ENCODE measurements around the gene USP44. TPM values are rescaled to one million over a fixed set of nuclear protein-coding genes. Genes with fewer than 3 reads are reported as not detected.
"Not testable (repeated sequence)": the region's sequence is repeated elsewhere in the genome, so short reads cannot be mapped to it uniquely, and the experiment has no call there.

The USP44 gene
- polyA plus RNA-seq, 1 donor from 2014 or later, result 3.7 TPM

DNA sequence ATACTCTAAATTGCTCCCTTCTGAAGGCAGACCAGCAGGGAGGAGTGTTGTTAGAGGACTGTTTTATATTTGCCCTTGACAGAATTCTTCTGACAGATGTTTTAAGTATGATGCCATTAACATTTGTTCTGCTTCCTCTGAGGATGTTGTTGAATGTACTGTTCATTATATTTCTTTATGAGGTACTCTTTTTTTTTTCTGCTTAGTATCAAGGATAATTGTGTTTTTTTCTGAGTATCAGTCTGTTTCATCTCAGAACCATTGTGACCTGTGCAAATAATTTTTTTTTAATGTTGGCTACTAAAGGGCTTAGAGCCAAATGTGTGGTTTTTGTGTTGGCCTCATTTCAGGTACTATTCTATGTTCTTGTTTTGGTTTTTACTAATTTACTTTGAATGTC lies 66.8 kb downstream of the USP44 start:
- H3K79me2 ChIP-seq (replicated peaks; ENCODE audit: insufficient read depth, low read length), result peaks cover 18% of the 10 kb centered on the region
- no peak overlapping the region for H3K4me2 ChIP-seq (ENCODE audit: low read length)
- H3K9me2 ChIP-seq (ENCODE audit: insufficient read depth, low read length), result no peaks in the 10 kb centered on the region
- H3K36me3 ChIP-seq (ENCODE audit: insufficient read depth, low read length), result peaks cover 5% of the 10 kb centered on the region
- TF ChIP-seq, protein P1, sequence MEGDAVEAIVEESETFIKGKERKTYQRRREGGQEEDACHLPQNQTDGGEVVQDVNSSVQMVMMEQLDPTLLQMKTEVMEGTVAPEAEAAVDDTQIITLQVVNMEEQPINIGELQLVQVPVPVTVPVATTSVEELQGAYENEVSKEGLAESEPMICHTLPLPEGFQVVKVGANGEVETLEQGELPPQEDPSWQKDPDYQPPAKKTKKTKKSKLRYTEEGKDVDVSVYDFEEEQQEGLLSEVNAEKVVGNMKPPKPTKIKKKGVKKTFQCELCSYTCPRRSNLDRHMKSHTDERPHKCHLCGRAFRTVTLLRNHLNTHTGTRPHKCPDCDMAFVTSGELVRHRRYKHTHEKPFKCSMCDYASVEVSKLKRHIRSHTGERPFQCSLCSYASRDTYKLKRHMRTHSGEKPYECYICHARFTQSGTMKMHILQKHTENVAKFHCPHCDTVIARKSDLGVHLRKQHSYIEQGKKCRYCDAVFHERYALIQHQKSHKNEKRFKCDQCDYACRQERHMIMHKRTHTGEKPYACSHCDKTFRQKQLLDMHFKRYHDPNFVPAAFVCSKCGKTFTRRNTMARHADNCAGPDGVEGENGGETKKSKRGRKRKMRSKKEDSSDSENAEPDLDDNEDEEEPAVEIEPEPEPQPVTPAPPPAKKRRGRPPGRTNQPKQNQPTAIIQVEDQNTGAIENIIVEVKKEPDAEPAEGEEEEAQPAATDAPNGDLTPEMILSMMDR (IDR thresholded peaks at IDR 0.05; ENCODE audit: poor library complexity, severe bottlenecking), result no peak
- no peak for TF ChIP-seq POLR2AphosphoS5 (IDR thresholded peaks at IDR 0.05)
- no peak for TF ChIP-seq EP300 (conservative IDR thresholded peaks at IDR 0.05; ENCODE audit: poor library complexity, severe bottlenecking)
- TF ChIP-seq RAD21 (conservative IDR thresholded peaks at IDR 0.05), result no peak
- no peak for TF ChIP-seq EZH2 (IDR thresholded peaks at IDR 0.05; ENCODE audit: borderline replicate concordance, insufficient read depth, low read length, poor library complexity, severe bottlenecking)
- no peak for TF ChIP-seq MXI1 (conservative IDR thresholded peaks at IDR 0.05; ENCODE audit: poor library complexity, severe bottlenecking)
- no peak for TF ChIP-seq TAF1 (IDR thresholded peaks at IDR 0.05; ENCODE audit: low read depth)
- no peak for TF ChIP-seq SMC3 (conservative IDR thresholded peaks at IDR 0.05; ENCODE audit: poor library complexity)
- TF ChIP-seq REST (IDR thresholded peaks at IDR 0.05; ENCODE audit: borderline replicate concordance), result no peak
- H3K9ac ChIP-seq (ENCODE audit: low read length), result no peak overlapping the region
- H4K20me1 ChIP-seq (ENCODE audit: insufficient read depth), result no peaks in the 10 kb centered on the region
- no peak overlapping the region for H3K4me3 ChIP-seq (ENCODE audit: low read length)
- no peak overlapping the region for H3K27ac ChIP-seq (ENCODE audit: low read length)
- H3F3A ChIP-seq (ENCODE audit: insufficient read depth, low read length, poor library complexity, severe bottlenecking), result no peaks in the 10 kb centered on the region
- H3K27me3 ChIP-seq (ENCODE audit: insufficient read depth, low read depth, low read length), result no peaks in the 10 kb centered on the region
- no peaks in the 10 kb centered on the region for H3K9me3 ChIP-seq (ENCODE audit: low read length)
- H2AFZ ChIP-seq (ENCODE audit: low read depth, low read length), result no peak overlapping the region

DNA sequence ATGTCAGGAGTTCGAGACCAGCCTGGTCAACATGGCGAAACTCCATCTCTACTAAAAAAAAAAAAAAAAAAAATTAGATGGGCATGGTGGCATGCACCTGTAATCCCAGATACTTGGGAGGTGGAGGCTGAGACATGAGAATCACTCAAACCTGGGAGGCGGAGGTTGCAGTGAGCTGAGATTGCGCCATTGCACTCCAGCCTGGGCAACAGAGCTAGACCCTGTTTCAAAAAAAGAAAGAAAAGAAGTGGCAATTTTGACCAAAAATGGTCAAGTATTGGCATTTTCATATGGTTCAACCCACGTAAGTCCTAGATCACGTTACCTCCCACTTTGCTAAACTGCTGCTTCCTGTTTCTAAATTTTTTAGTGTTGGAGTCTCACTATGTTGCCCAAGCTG lies 68.7 kb downstream of the USP44 start:
- H3F3A ChIP-seq (ENCODE audit: insufficient read depth, low read length, poor library complexity, severe bottlenecking); H3K36me3 ChIP-seq (ENCODE audit: insufficient read depth, low read length); H3K9me2 ChIP-seq (ENCODE audit: insufficient read depth, low read length); H3K27me3 ChIP-seq (ENCODE audit: insufficient read depth, low read depth, low read length); H2AFZ ChIP-seq (ENCODE audit: low read depth, low read length); H3K4me2 ChIP-seq (ENCODE audit: low read length); H4K20me1 ChIP-seq (ENCODE audit: insufficient read depth); H3K4me3 ChIP-seq (ENCODE audit: low read length); H3K9me3 ChIP-seq (ENCODE audit: low read length); H3K27ac ChIP-seq (ENCODE audit: low read length); H3K9ac ChIP-seq (ENCODE audit: low read length): not testable (repeated sequence)
- peaks cover 34% of the 10 kb centered on the region for H3K79me2 ChIP-seq (replicated peaks; ENCODE audit: insufficient read depth, low read length)

DNA sequence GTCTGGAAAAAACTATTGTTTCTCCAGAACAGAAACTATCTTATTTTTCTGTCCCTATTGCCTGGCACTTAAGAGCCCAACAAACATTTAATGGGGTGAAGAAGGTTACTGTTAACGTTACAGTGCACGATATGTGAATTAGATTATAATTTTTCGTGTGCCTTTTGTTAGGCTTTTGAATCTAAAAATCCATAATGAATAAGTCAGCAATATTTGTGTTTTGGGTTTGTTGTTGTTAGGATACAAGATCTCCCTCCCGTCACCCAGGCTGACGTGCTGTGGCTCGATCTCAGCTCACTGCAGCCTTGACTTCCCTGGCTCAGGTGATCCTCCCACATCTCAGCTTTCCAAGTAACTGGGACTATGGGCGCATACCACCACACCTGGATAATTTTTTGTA lies 69.4 kb downstream of the USP44 start:
- no peaks in the 10 kb centered on the region for H4K20me1 ChIP-seq (ENCODE audit: insufficient read depth)
- no peaks in the 10 kb centered on the region for H3K9me3 ChIP-seq (ENCODE audit: low read length)
- no peaks in the 10 kb centered on the region for H3K27me3 ChIP-seq (ENCODE audit: insufficient read depth, low read depth, low read length)
- no peak overlapping the region for H2AFZ ChIP-seq (ENCODE audit: low read depth, low read length)
- H3K4me3 ChIP-seq (ENCODE audit: low read length), result no peak overlapping the region
- H3F3A ChIP-seq (ENCODE audit: insufficient read depth, low read length, poor library complexity, severe bottlenecking), result no peaks in the 10 kb centered on the region
- H3K9ac ChIP-seq (ENCODE audit: low read length), result no peak overlapping the region
- no peak overlapping the region for H3K27ac ChIP-seq (ENCODE audit: low read length)
- H3K36me3 ChIP-seq (ENCODE audit: insufficient read depth, low read length), result no peaks in the 10 kb centered on the region
- H3K79me2 ChIP-seq (replicated peaks; ENCODE audit: insufficient read depth, low read length), result peaks cover 36% of the 10 kb centered on the region
- no peaks in the 10 kb centered on the region for H3K9me2 ChIP-seq (ENCODE audit: insufficient read depth, low read length)
- TF ChIP-seq EP300 (conservative IDR thresholded peaks at IDR 0.05; ENCODE audit: poor library complexity, severe bottlenecking) (no peak), RAD21 (conservative IDR thresholded peaks at IDR 0.05) (no peak)
- no peak overlapping the region for H3K4me2 ChIP-seq (ENCODE audit: low read length)

Measured in neural cell (in vitro differentiated cells).